Liver (tissue), 9 donors: Measurements from ENCODE around the gene SPRN. TPM values are rescaled to one million over a fixed set of nuclear protein-coding genes. Genes with fewer than 3 reads are reported as not detected.
A peak's percentile ranks its signal among the peaks of the same experiment; 100 is the strongest.
"Not testable (repeated sequence)": the region's sequence is repeated elsewhere in the genome, so short reads cannot be mapped to it uniquely, and the experiment has no call there.

ENCODE experiments used
- DNase-seq: peaks from one replicate; pipeline ENCODE4 v3.0.0-alpha.2; 2017; ENCODE audit warnings: low spot score
- H3K27ac ChIP-seq, 2 donors: one replicate each; pipeline ENCODE4 v1.7.0; 2013; ENCODE audit warnings: inconsistent platforms in 2 of 2, low read length in 2 of 2, control low read depth in 1 of 2, low read depth in 1 of 2, mild to moderate bottlenecking in 1 of 2
- H3K27me3 ChIP-seq, 4 donors: one replicate each; pipeline versions ENCODE4 v1.6.1 to v1.7.0; 2013; ENCODE audit warnings: low read length in 3 of 4, inconsistent platforms in 1 of 4, mild to moderate bottlenecking in 1 of 4, moderate library complexity in 1 of 4; ENCODE audit not compliant: control insufficient read depth in 4 of 4, insufficient read depth in 4 of 4
- H3K36me3 ChIP-seq, 4 donors: one replicate each; pipeline versions ENCODE4 v1.6.1 to v1.7.0; 2013; ENCODE audit warnings: low read length in 3 of 4, mild to moderate bottlenecking in 3 of 4, low read depth in 1 of 4, moderate library complexity in 1 of 4; ENCODE audit not compliant: control insufficient read depth in 4 of 4, insufficient read depth in 3 of 4
- H3K4me1 ChIP-seq, 4 donors: one replicate each; pipeline versions ENCODE4 v1.6.1 to v1.7.0; 2013; ENCODE audit warnings: low read length in 3 of 4, mild to moderate bottlenecking in 3 of 4, moderate library complexity in 1 of 4; ENCODE audit not compliant: control insufficient read depth in 4 of 4, insufficient read depth in 4 of 4
- H3K4me3 ChIP-seq, 3 donors: one replicate each; pipeline versions ENCODE4 v1.6.1 to v1.7.0; 2013; ENCODE audit warnings: low read length in 3 of 3, control low read depth in 1 of 3, low read depth in 1 of 3, mild to moderate bottlenecking in 1 of 3
- H3K9ac ChIP-seq, 2 donors: one replicate each; pipeline ENCODE4 v1.7.0; 2013; ENCODE audit warnings: low read length in 2 of 2, mild to moderate bottlenecking in 2 of 2, moderate library complexity in 2 of 2, control low read depth in 1 of 2, low read depth in 1 of 2
- H3K9me3 ChIP-seq, 4 donors: one replicate each; pipeline versions ENCODE4 v1.6.1 to v1.7.0; 2013; ENCODE audit warnings: low read length in 3 of 4; ENCODE audit not compliant: control insufficient read depth in 4 of 4
- FOXA1 ChIP-seq: IDR thresholded peaks from 2 replicates; pipeline ENCODE4 v1.6.1; 2016; ENCODE audit warnings: antibody characterized with exemption
- FOXA2 ChIP-seq: IDR thresholded peaks from 2 replicates; pipeline ENCODE4 v1.6.1; 2016; ENCODE audit warnings: antibody characterized with exemption
- HNF4A ChIP-seq, 2 donors: conservative IDR thresholded peaks; 2 replicates each; pipeline ENCODE4 v1.6.1; 2016; ENCODE audit warnings: antibody characterized with exemption in 2 of 2, mild to moderate bottlenecking in 2 of 2
- HNF4G ChIP-seq: IDR thresholded peaks from 2 replicates; pipeline ENCODE4 v1.6.1; 2016; ENCODE audit warnings: antibody characterized with exemption
- NR2F2 ChIP-seq: IDR thresholded peaks from 2 replicates; pipeline ENCODE4 v1.6.1; 2016; ENCODE audit warnings: antibody characterized with exemption
- RXRA ChIP-seq, 2 donors: IDR thresholded peaks; 2 replicates each; pipeline ENCODE4 v1.6.1; 2017 to 2018; ENCODE audit warnings: antibody characterized with exemption in 2 of 2, mild to moderate bottlenecking in 1 of 2
- SP1 ChIP-seq: IDR thresholded peaks from 2 replicates; pipeline ENCODE4 v1.6.1; 2018; ENCODE audit warnings: antibody characterized with exemption, mild to moderate bottlenecking
- TAF1 ChIP-seq: conservative IDR thresholded peaks from 2 replicates; pipeline ENCODE4 v1.6.1; 2016; ENCODE audit warnings: antibody characterized with exemption, mild to moderate bottlenecking
- WGBS: extraction: QIAGEN DNeasy Blood & Tissue Kit; methylation state at CpG from one replicate; pipeline ENCODE4 v1.1.7; 2013; 5-methylcytosine and 5-hydroxymethylcytosine counted together
- polyA plus RNA-seq, 2 donors: library from polyadenylated mRNA; stranded (reverse) in 1 of 2; unstranded in 1 of 2; fragments of 200-250 nt in 1 of 2; fragments of >200 nt in 1 of 2; fragmentation: Nextera tagmentation in 1 of 2; extraction: Ambion mirVana in 1 of 2; gene quantifications; one replicate each; pipeline versions ENCODE4 v1.2.1 to v1.2.3, GENCODE V29; 2013 to 2015
- total RNA-seq, 2 donors: library from RNA; depleted of rRNA; stranded (reverse); fragments of >200 nt; gene quantifications; one replicate each; pipeline ENCODE4 v1.2.3, GENCODE V29; 2014
- TF ChIP-seq, protein P1 (sequence below): IDR thresholded peaks from 2 replicates; pipeline ENCODE4 v1.6.1; 2016; ENCODE audit warnings: antibody characterized with exemption
- TF ChIP-seq, protein P2 (sequence below): IDR thresholded peaks from 2 replicates; pipeline ENCODE4 v1.6.1; 2016; ENCODE audit warnings: antibody characterized with exemption
- TF ChIP-seq, protein P3 (sequence below): IDR thresholded peaks from 2 replicates; pipeline ENCODE4 v1.6.1; 2016; ENCODE audit warnings: antibody characterized with exemption
- donor health status: healthy.
- donor health status: healthy.
- donor health status: healthy.
- donor health status: healthy.
- donor health status: healthy.

SPRN gene
- total and polyA plus RNA-seq, 4 donors: 1.3 to 36.4 TPM; not detected in 2

DNA sequence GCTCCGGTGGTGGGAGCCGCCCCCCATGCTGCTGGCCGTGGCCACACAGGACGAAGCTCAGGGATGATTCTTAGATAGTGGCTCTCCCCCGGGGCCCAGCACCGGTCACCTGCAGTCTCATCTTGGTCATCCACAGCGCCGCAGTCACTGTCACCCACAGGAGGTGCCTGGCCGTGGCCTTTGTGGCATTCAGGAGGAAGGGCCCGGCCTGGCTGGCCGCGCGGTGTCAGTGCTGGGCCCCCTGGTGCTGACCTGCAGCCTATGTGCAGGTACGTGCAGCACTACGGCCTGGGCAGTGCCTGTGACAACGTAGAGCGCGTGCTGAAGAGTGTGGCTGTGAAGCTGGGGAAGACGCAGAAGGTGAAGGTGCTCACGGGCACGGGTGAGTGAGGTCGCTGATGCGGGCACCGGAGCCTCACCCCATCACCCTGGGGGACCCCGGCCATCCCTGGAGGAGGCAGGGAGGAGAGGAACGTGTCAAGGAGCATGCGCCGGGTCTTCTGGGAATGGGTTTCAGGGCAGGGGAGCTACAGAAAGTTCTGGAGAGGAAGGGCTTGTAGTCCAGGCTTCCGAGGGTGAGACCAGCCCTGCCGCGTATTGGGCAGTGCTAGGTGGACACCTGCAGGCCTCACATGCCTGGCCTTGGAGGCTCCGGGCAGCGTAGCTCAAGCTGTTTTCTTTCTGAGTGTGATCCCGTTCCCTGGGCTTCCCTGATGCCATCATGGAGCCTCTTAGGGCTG is 5.0 kb downstream of the SPRN start:
- Histone ChIP-seq H3K27me3 (peaks cover 0 to 3% (median 0%) of the 10 kb centered on the region in 4 donors), H3K9ac (no peak overlapping the region), H3K4me1 (peaks cover 0 to 10% (median 4%) of the 10 kb centered on the region in 4 donors), H3K4me3 (no peak overlapping the region), H3K27ac (no peak overlapping the region), H3K36me3 (peaks cover 6 to 17% (median 9%) of the 10 kb centered on the region in 4 donors), H3K9me3 (no peaks in the 10 kb centered on the region)
- TF ChIP-seq, protein P1, sequence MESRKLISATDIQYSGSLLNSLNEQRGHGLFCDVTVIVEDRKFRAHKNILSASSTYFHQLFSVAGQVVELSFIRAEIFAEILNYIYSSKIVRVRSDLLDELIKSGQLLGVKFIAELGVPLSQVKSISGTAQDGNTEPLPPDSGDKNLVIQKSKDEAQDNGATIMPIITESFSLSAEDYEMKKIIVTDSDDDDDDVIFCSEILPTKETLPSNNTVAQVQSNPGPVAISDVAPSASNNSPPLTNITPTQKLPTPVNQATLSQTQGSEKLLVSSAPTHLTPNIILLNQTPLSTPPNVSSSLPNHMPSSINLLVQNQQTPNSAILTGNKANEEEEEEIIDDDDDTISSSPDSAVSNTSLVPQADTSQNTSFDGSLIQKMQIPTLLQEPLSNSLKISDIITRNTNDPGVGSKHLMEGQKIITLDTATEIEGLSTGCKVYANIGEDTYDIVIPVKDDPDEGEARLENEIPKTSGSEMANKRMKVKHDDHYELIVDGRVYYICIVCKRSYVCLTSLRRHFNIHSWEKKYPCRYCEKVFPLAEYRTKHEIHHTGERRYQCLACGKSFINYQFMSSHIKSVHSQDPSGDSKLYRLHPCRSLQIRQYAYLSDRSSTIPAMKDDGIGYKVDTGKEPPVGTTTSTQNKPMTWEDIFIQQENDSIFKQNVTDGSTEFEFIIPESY: no peak
- TF ChIP-seq, protein P2, sequence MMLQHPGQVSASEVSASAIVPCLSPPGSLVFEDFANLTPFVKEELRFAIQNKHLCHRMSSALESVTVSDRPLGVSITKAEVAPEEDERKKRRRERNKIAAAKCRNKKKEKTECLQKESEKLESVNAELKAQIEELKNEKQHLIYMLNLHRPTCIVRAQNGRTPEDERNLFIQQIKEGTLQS: no peak
- no peak for TF ChIP-seq FOXA2
- DNase-seq: peak; percentile 30
- WGBS: 95% methylated on average over 34 of the region's 34 CpGs

DNA sequence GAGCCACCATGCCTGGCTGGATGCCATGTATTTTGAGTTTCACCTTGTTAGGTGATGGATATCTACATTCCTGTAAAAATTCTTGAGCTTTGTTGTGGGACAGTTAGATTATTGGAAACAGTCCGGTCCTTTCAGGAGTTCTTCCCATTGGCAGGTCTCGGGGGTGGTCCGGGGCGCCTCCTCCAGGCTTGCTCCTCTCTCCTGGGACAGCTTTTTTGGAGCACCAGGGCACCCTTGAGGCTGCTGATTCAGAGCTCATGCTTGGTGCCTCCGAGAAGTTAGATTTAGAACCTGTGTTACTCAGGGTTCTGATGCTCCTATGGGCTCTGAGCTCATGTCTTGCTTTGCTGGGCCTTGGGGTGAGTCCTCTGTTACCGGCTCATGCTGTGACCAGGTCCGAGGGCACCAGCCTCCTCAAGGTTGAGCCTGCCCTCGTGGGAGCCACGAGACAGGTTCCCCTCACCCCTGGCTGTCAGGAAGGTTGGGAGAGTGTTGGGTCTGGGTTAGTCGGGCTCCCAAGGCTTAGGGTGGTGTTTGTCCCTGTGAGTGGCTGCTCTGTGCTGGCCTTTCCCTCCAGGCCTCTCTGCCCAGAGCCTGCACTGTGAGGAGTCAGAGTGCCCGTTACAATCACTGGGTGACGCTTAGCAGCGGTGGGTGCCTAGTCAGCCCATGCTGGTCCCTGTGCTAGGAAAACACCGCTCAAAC is 6.0 kb downstream of the SPRN start:
- DNase-seq: no peak
- H3K4me1 ChIP-seq: peaks cover 0 to 7% (median 4%) of the 10 kb centered on the region in 4 donors
- H3K4me3 ChIP-seq: no peak overlapping the region
- no peak overlapping the region for H3K27ac ChIP-seq
- TF ChIP-seq NR2F2 (no peak), TAF1 (no peak)
- TF ChIP-seq, protein P3, sequence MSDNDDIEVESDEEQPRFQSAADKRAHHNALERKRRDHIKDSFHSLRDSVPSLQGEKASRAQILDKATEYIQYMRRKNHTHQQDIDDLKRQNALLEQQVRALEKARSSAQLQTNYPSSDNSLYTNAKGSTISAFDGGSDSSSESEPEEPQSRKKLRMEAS: no peak
- WGBS: 97% methylated on average over 14 of the region's 14 CpGs
- peaks cover 0 to 3% (median 0%) of the 10 kb centered on the region in 4 donors for H3K27me3 ChIP-seq
- H3K9me3 ChIP-seq: no peaks in the 10 kb centered on the region
- peaks cover 6 to 17% (median 9%) of the 10 kb centered on the region in 4 donors for H3K36me3 ChIP-seq
- no peak overlapping the region for H3K9ac ChIP-seq

DNA sequence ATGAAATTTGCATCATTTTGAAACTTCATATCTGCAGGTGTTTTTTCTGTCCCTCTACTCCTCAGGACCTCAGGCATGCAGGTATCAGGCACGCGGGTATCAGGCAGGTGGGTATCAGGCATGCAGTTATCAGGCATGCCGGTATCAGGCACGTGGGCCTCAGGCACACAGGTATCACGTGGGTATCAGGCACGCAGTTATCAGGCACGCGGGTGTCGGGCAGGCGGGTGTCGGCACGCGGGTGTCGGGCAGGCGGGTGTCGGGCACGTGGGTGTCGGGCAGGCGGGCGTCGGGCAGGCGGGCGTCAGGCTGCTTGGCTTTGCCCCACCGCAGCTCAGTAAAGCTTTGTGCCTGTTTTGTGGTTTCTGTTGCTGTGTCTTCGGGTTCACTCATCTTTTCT is 8.7 kb downstream of the SPRN start:
- 95% methylated on average over 25 of the region's 25 CpGs for WGBS

DNA sequence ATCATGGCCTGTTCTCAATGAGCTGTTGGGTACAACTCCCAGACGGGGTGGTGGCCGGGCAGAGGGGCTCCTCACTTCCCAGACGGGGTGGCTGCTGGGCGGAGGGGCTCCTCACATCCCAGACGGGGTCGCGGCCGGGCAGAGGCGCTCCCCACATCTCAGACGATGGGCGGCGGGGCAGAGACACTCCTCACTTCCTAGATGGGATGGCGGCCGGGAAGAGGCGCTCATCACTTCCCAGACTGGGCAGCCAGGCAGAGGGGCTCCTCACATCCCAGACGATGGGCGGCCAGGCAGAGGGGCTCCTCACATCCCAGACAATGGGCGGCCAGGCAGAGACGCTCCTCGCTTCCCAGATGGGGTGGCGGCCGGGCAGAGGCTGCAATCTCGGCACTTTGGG is 10.0 kb downstream of the SPRN start:
- H3K9me3 ChIP-seq: peaks cover 0 to 12% (median 1%) of the 10 kb centered on the region in 4 donors
- H3K36me3 ChIP-seq: peaks cover 5 to 33% (median 25%) of the 10 kb centered on the region in 4 donors
- H3K4me3 ChIP-seq, H3K4me1 ChIP-seq, H3K27me3 ChIP-seq, H3K9ac ChIP-seq, H3K27ac ChIP-seq, DNase-seq: not testable (repeated sequence)
- WGBS: 95% methylated on average over 23 of the region's 23 CpGs

More for the DNA sequence above, 8.7 kb downstream of the SPRN start:
- TF ChIP-seq RXRA (IDR thresholded peaks at IDR 0.05): no peak
- TF ChIP-seq HNF4A (conservative IDR thresholded peaks at IDR 0.05): no peak
- no peak for TF ChIP-seq SP1
- TF ChIP-seq HNF4G: no peak
- no peak for TF ChIP-seq FOXA1
- H3K4me1 ChIP-seq: no peaks in the 10 kb centered on the region
- peaks cover 0 to 12% (median 1%) of the 10 kb centered on the region in 4 donors for H3K9me3 ChIP-seq
- DNase-seq: no peak
- H3K27me3 ChIP-seq: no peaks in the 10 kb centered on the region
- H3K36me3 ChIP-seq: peaks cover 8 to 27% (median 24%) of the 10 kb centered on the region in 4 donors
- H3K4me3 ChIP-seq: no peak overlapping the region
- no peak overlapping the region for H3K27ac ChIP-seq
- H3K9ac ChIP-seq: no peak overlapping the region
